ENCODE data around the gene CBX6. TPM values are rescaled to one million over a fixed set of nuclear protein-coding genes. Genes with fewer than 3 reads are reported as not detected.
A peak's percentile ranks its signal among the peaks of the same experiment; 100 is the strongest.

CBX6 gene
- total RNA-seq, 1 donor from 2014 or later = 54.5 TPM

DNA sequence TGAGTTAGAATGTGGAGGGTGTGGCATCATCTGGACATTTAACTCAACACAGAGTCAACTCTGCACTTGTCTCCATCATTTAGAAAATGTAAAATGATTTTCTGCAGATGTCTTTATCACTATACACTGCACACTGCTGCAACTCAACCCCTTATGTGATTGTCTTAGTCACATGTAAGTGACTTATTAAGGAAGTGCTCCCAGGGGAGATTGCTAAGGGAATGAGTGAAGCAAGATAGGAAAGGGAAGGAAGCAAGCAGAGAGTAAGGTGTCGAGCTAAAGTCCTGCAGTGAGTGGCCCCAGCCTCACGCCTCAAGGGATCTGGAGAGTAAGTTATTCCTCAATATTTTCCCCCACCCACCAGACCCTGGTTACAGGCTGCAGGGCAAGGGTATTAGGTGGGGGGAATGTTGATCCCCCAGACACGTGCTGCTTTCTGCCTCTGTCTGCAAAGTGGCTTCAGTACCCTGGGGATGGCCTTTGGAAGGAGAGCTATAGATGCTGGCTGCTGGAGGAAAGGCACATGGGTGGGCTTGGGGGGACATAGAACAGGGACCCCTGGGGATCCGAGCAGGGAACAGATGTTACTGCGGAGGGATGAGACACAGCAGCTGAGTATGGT lies 7.2 kb upstream of the CBX6 start:
- DNase-seq (ENCODE audit: low read depth) = no peak
- peaks cover 8% of the 10 kb centered on the region for H3K27me3 ChIP-seq (ENCODE audit: control insufficient read depth, insufficient read depth, low read length)
- H3K36me3 ChIP-seq (ENCODE audit: control insufficient read depth, insufficient read depth, low read length) = no peaks in the 10 kb centered on the region
- TF ChIP-seq, protein P1, sequence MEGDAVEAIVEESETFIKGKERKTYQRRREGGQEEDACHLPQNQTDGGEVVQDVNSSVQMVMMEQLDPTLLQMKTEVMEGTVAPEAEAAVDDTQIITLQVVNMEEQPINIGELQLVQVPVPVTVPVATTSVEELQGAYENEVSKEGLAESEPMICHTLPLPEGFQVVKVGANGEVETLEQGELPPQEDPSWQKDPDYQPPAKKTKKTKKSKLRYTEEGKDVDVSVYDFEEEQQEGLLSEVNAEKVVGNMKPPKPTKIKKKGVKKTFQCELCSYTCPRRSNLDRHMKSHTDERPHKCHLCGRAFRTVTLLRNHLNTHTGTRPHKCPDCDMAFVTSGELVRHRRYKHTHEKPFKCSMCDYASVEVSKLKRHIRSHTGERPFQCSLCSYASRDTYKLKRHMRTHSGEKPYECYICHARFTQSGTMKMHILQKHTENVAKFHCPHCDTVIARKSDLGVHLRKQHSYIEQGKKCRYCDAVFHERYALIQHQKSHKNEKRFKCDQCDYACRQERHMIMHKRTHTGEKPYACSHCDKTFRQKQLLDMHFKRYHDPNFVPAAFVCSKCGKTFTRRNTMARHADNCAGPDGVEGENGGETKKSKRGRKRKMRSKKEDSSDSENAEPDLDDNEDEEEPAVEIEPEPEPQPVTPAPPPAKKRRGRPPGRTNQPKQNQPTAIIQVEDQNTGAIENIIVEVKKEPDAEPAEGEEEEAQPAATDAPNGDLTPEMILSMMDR (IDR thresholded peaks at IDR 0.05; ENCODE audit: insufficient read depth, low read length, poor library complexity, severe bottlenecking) = no peak
- no peak overlapping the region for H3K4me3 ChIP-seq (ENCODE audit: low read depth, low read length)

- Histone ChIP-seq H3K27me3 (ENCODE audit: control insufficient read depth, insufficient read depth, low read length) (peaks cover 8% of the 10 kb centered on the region), H3K36me3 (ENCODE audit: control insufficient read depth, insufficient read depth, low read length) (no peaks in the 10 kb centered on the region), H3K4me3 (ENCODE audit: low read depth, low read length) (no peak overlapping the region)
- DNase-seq (ENCODE audit: low read depth) = no peak
- TF ChIP-seq, protein P1 (IDR thresholded peaks at IDR 0.05; ENCODE audit: insufficient read depth, low read length, poor library complexity, severe bottlenecking) = no peak
Measured at GRCh38 chr22:38878001-38878400, 6.0 kb upstream of the CBX6 start.

- TF ChIP-seq, protein P1 (IDR thresholded peaks at IDR 0.05; ENCODE audit: insufficient read depth, low read length, poor library complexity, severe bottlenecking) = no peak
- no peak for DNase-seq (ENCODE audit: low read depth)
- Histone ChIP-seq H3K4me3 (ENCODE audit: low read depth, low read length) (no peak overlapping the region), H3K27me3 (ENCODE audit: control insufficient read depth, insufficient read depth, low read length) (peaks cover 5% of the 10 kb centered on the region), H3K36me3 (ENCODE audit: control insufficient read depth, insufficient read depth, low read length) (peaks cover under 1% of the 10 kb centered on the region)
Measured at GRCh38 chr22:38874529-38875222, 2.7 kb upstream of the CBX6 start.

- H3K27me3 ChIP-seq (ENCODE audit: control insufficient read depth, insufficient read depth, low read length) = peaks cover 5% of the 10 kb centered on the region
- H3K4me3 ChIP-seq (ENCODE audit: low read depth, low read length) = no peak overlapping the region
- H3K36me3 ChIP-seq (ENCODE audit: control insufficient read depth, insufficient read depth, low read length) = peaks cover 2% of the 10 kb centered on the region
- TF ChIP-seq, protein P1 (IDR thresholded peaks at IDR 0.05; ENCODE audit: insufficient read depth, low read length, poor library complexity, severe bottlenecking) = no peak
- DNase-seq (ENCODE audit: low read depth) = no peak
Measured at GRCh38 chr22:38873469-38874411, 1.7 kb upstream of the CBX6 start.

- Histone ChIP-seq H3K27me3 (ENCODE audit: control insufficient read depth, insufficient read depth, low read length) (no peaks in the 10 kb centered on the region), H3K36me3 (ENCODE audit: control insufficient read depth, insufficient read depth, low read length) (peaks cover 2% of the 10 kb centered on the region), H3K4me3 (ENCODE audit: low read depth, low read length) (peak overlapping the region; percentile 50)
- TF ChIP-seq, protein P1 (IDR thresholded peaks at IDR 0.05; ENCODE audit: insufficient read depth, low read length, poor library complexity, severe bottlenecking) = no peak
- no peak for DNase-seq (ENCODE audit: low read depth)
Measured at GRCh38 chr22:38872831-38873248, 824 bp upstream of the CBX6 start.

Data from kidney epithelial cell (primary cell).